GM19438 (cell line): ENCODE results near the gene EPS8.

Experiments
- ATAC-seq: cut with Tn5 transposase; IDR thresholded peaks from one replicate; pipeline ENCODE4 v1.9.1; 2021; ENCODE audit warnings: low read depth; ENCODE audit not compliant: unreplicated experiment

Gene EPS8

GRCh38 chr12:15801770-15802744, 12.9 kb upstream of the EPS8 start:
- ATAC-seq: no peak

GRCh38 chr12:15800278-15800677, 11.1 kb upstream of the EPS8 start:
- ATAC-seq: no peak

- ATAC-seq: no peak
Observed at GRCh38 chr12:15797818-15798217, 8.6 kb upstream of the EPS8 start.

- no peak for ATAC-seq
Observed at GRCh38 chr12:15796493-15797141, 7.4 kb upstream of the EPS8 start.

- no peak for ATAC-seq
Observed at GRCh38 chr12:15794836-15795235, 5.6 kb upstream of the EPS8 start.

GRCh38 chr12:15794196-15794595, 5.0 kb upstream of the EPS8 start:
- ATAC-seq: no peak

- peak; percentile 41 for ATAC-seq
Observed at GRCh38 chr12:15788233-15789219, 662 bp downstream of the EPS8 start.

- no peak for ATAC-seq
Observed at GRCh38 chr12:15787778-15788177, 1.4 kb downstream of the EPS8 start.

GRCh38 chr12:15786772-15787171, 2.4 kb downstream of the EPS8 start:
- no peak for ATAC-seq

- no peak for ATAC-seq
Observed at GRCh38 chr12:15783288-15783687, 5.9 kb downstream of the EPS8 start.

GRCh38 chr12:15782667-15783066, 6.5 kb downstream of the EPS8 start:
- no peak for ATAC-seq

GRCh38 chr12:15779925-15780324, 9.3 kb downstream of the EPS8 start:
- ATAC-seq: no peak

GRCh38 chr12:15778126-15778525, 11.1 kb downstream of the EPS8 start:
- no peak for ATAC-seq

- ATAC-seq: no peak
Observed at GRCh38 chr12:15777355-15778012, 11.7 kb downstream of the EPS8 start.

- ATAC-seq: no peak
Observed at GRCh38 chr12:15776532-15776931, 12.7 kb downstream of the EPS8 start.

GRCh38 chr12:15774819-15775218, 14.4 kb downstream of the EPS8 start:
- ATAC-seq: no peak

GRCh38 chr12:15772405-15773018, 16.7 kb downstream of the EPS8 start:
- ATAC-seq: no peak

- no peak for ATAC-seq
Observed at GRCh38 chr12:15770581-15770980, 18.6 kb downstream of the EPS8 start.

- ATAC-seq: no peak
Observed at GRCh38 chr12:15770021-15770420, 19.2 kb downstream of the EPS8 start.

- ATAC-seq: no peak
Observed at GRCh38 chr12:15769586-15769985, 19.6 kb downstream of the EPS8 start.
